ENCODE measurements around the gene H19. TPM values are rescaled to one million over a fixed set of nuclear protein-coding genes. Genes with fewer than 3 reads are reported as not detected.

The H19 gene
- total RNA-seq, 2 donors from 2014 or later: 0.55 to 3.8 TPM

GRCh38 chr11:1952806-1953482 is 44.7 kb downstream of the H19 start:
- no peak overlapping the region for H3K27ac Mint-ChIP-seq
- H3K9ac ChIP-seq (ENCODE audit: extremely low read depth, low read length, poor library complexity, severe bottlenecking): no peak overlapping the region
- no peak overlapping the region for H3K4me3 ChIP-seq (ENCODE audit: low read length)
- no peaks in the 10 kb centered on the region for H3K9me3 ChIP-seq (ENCODE audit: control insufficient read depth, low read length)
- no CpG with 5 or more reads among the region's 29 CpGs for WGBS, 2 experiments (ENCODE audit: insufficient coverage in 1 of 2, insufficient read length in 1 of 2)
- no peaks in the 10 kb centered on the region for H3K36me3 Mint-ChIP-seq (ENCODE audit: low read depth)
- H3K27me3 ChIP-seq (ENCODE audit: control insufficient read depth, insufficient read depth, low read length, poor library complexity, severe bottlenecking): no peaks in the 10 kb centered on the region
- no peak for TF ChIP-seq CTCF (conservative IDR thresholded peaks at IDR 0.05)
- no peaks in the 10 kb centered on the region for H3K4me1 Mint-ChIP-seq
- no peaks in the 10 kb centered on the region for H3K36me3 ChIP-seq (ENCODE audit: control insufficient read depth, insufficient read depth, low read length)
- no peaks in the 10 kb centered on the region for H3K9me3 Mint-ChIP-seq
- no peak overlapping the region for H3K4me3 Mint-ChIP-seq
- H3K4me1 ChIP-seq (ENCODE audit: control insufficient read depth, insufficient read depth, low read length): no peaks in the 10 kb centered on the region
- no peaks in the 10 kb centered on the region for H3K27me3 Mint-ChIP-seq (ENCODE audit: insufficient read depth)
- no peak for DNase-seq
- no peak overlapping the region for H3K27ac ChIP-seq (ENCODE audit: low read depth, low read length)

- H3K27me3 Mint-ChIP-seq (ENCODE audit: insufficient read depth): no peaks in the 10 kb centered on the region
- DNase-seq: no peak
- no peaks in the 10 kb centered on the region for H3K36me3 Mint-ChIP-seq (ENCODE audit: low read depth)
- H3K4me3 ChIP-seq (ENCODE audit: low read length): no peak overlapping the region
- H3K36me3 ChIP-seq (ENCODE audit: control insufficient read depth, insufficient read depth, low read length): no peaks in the 10 kb centered on the region
- no peak overlapping the region for H3K27ac Mint-ChIP-seq
- H3K4me1 Mint-ChIP-seq: no peaks in the 10 kb centered on the region
- no CpG with 5 or more reads among the region's 15 CpGs for WGBS, 2 experiments (ENCODE audit: insufficient coverage in 1 of 2, insufficient read length in 1 of 2)
- no peak overlapping the region for H3K27ac ChIP-seq (ENCODE audit: low read depth, low read length)
- TF ChIP-seq CTCF (conservative IDR thresholded peaks at IDR 0.05): no peak
- H3K9me3 Mint-ChIP-seq: no peaks in the 10 kb centered on the region
- no peaks in the 10 kb centered on the region for H3K9me3 ChIP-seq (ENCODE audit: control insufficient read depth, low read length)
- H3K27me3 ChIP-seq (ENCODE audit: control insufficient read depth, insufficient read depth, low read length, poor library complexity, severe bottlenecking): no peaks in the 10 kb centered on the region
- no peak overlapping the region for H3K9ac ChIP-seq (ENCODE audit: extremely low read depth, low read length, poor library complexity, severe bottlenecking)
- H3K4me3 Mint-ChIP-seq: no peak overlapping the region
- H3K4me1 ChIP-seq (ENCODE audit: control insufficient read depth, insufficient read depth, low read length): no peaks in the 10 kb centered on the region
Observed at GRCh38 chr11:1949922-1950321, 47.7 kb downstream of the H19 start.

GRCh38 chr11:1949302-1949701 is 48.3 kb downstream of the H19 start:
- no peaks in the 10 kb centered on the region for H3K36me3 ChIP-seq (ENCODE audit: control insufficient read depth, insufficient read depth, low read length)

More at GRCh38 chr11:1949302-1949701, 48.3 kb downstream of the H19 start:
- Histone ChIP-seq H3K9ac (ENCODE audit: extremely low read depth, low read length, poor library complexity, severe bottlenecking) (no peak overlapping the region), H3K4me3 (ENCODE audit: low read length) (no peak overlapping the region), H3K4me1 (ENCODE audit: control insufficient read depth, insufficient read depth, low read length) (no peaks in the 10 kb centered on the region), H3K27ac (ENCODE audit: low read depth, low read length) (no peak overlapping the region), H3K9me3 (ENCODE audit: control insufficient read depth, low read length) (no peaks in the 10 kb centered on the region), H3K27me3 (ENCODE audit: control insufficient read depth, insufficient read depth, low read length, poor library complexity, severe bottlenecking) (no peaks in the 10 kb centered on the region)
- Mint-ChIP-seq H3K27me3 (ENCODE audit: insufficient read depth) (no peaks in the 10 kb centered on the region), H3K4me3 (no peak overlapping the region), H3K9me3 (no peaks in the 10 kb centered on the region), H3K4me1 (no peaks in the 10 kb centered on the region), H3K36me3 (ENCODE audit: low read depth) (no peaks in the 10 kb centered on the region), H3K27ac (no peak overlapping the region)
- WGBS, 2 experiments (ENCODE audit: insufficient coverage in 1 of 2, insufficient read length in 1 of 2): no CpG with 5 or more reads among the region's 6 CpGs
- DNase-seq: no peak
- TF ChIP-seq CTCF (conservative IDR thresholded peaks at IDR 0.05): no peak
